HEK293 (cell line): Measurements from ENCODE around the gene TCF7.
A peak's percentile ranks its signal among the peaks of the same experiment; 100 is the strongest.

Experiments used
- CTCF ChIA-PET: fragments of 350-600 bp; formaldehyde crosslinking; extraction: SDS; loops from one replicate; lab custom pipeline; 2021; ENCODE audit warnings: antibody characterized with exemption; lab: Yijun Ruan, JAX
- POLR2A ChIA-PET: fragments of 300-600 bp; formaldehyde crosslinking; extraction: SDS; loops from one replicate; lab custom pipeline; 2020; ENCODE audit warnings: antibody characterized with exemption, inconsistent platforms; lab: Yijun Ruan, JAX
- H3K27ac ChIP-seq: fragments of 200-500 bp; sonication (Bioruptor generic); 2 replicates; pipeline ENCODE4 v1.5.1; 2014; ENCODE audit warnings: low read depth, low read length, control low read depth, inconsistent platforms; ENCODE audit errors: extremely low read depth
- H3K36me3 ChIP-seq, 2 experiments: fragments of 200-500 bp in 1 of 2; sonication (Bioruptor generic) in 1 of 2; 1 replicate in 1 of 2; 2 replicates in 1 of 2; pipeline ENCODE4 v1.5.1; 2014 to 2017; ENCODE audit warnings: inconsistent platforms in 2 of 2, low read length in 2 of 2; ENCODE audit not compliant: control insufficient read depth in 2 of 2, insufficient read depth in 1 of 2
- H3K4me1 ChIP-seq: fragments of 200-500 bp; sonication (Bioruptor generic); 2 replicates; pipeline ENCODE4 v1.5.1; 2014; ENCODE audit warnings: mild to moderate bottlenecking, low read length, inconsistent platforms; ENCODE audit not compliant: control insufficient read depth, insufficient read depth
- H3K4me3 ChIP-seq: 2 replicates; pipeline ENCODE4 v1.5.1; 2011; ENCODE audit warnings: low read depth, mild to moderate bottlenecking, control low read depth, low read length, moderate library complexity
- H3K9me3 ChIP-seq: fragments of 200-500 bp; sonication (Bioruptor generic); 2 replicates; pipeline ENCODE4 v1.5.1; 2014; ENCODE audit warnings: low read depth, low read length, inconsistent platforms; ENCODE audit not compliant: control insufficient read depth, insufficient read depth
- EGR2 ChIP-seq: fragments of 450-650 bp; formaldehyde crosslinking; IDR thresholded peaks from 2 replicates; pipeline ENCODE4 v1.5.1; 2016; ENCODE audit warnings: low read depth, missing biosample characterization, missing genetic modification characterization
- GLIS2 ChIP-seq: fragments of 450-650 bp; formaldehyde crosslinking; IDR thresholded peaks from 2 replicates; pipeline ENCODE4 v1.5.1; 2016; ENCODE audit warnings: missing biosample characterization, missing genetic modification characterization
- HOXA7 ChIP-seq: sonication (generic); formaldehyde crosslinking; IDR thresholded peaks from 2 replicates; pipeline ENCODE4 v1.8.1; 2022; ENCODE audit warnings: missing genetic modification reagents, borderline replicate concordance
- HOXD13 ChIP-seq: sonication (generic); formaldehyde crosslinking; IDR thresholded peaks from 2 replicates; pipeline ENCODE4 v1.8.0; 2022; ENCODE audit warnings: missing genetic modification reagents, borderline replicate concordance
- KLF10 ChIP-seq: fragments of 450-650 bp; IDR thresholded peaks from 2 replicates; pipeline ENCODE4 v1.5.1; 2018; ENCODE audit warnings: missing biosample characterization, mild to moderate bottlenecking, missing genetic modification characterization
- OVOL3 ChIP-seq: fragments of 450-650 bp; formaldehyde crosslinking; IDR thresholded peaks from 2 replicates; pipeline ENCODE4 v1.5.1; 2016; ENCODE audit warnings: missing biosample characterization, missing genetic modification characterization
- PRDM1 ChIP-seq: fragments of 450-650 bp; formaldehyde crosslinking; IDR thresholded peaks from 2 replicates; pipeline ENCODE4; 2016; ENCODE audit warnings: missing biosample characterization, missing genetic modification characterization
- RBAK ChIP-seq: fragments of 450-650 bp; formaldehyde crosslinking; IDR thresholded peaks from 2 replicates; pipeline ENCODE4 v1.5.1; 2016; ENCODE audit warnings: missing biosample characterization, missing genetic modification characterization
- SP2 ChIP-seq: fragments of 450-650 bp; formaldehyde crosslinking; IDR thresholded peaks from 2 replicates; pipeline ENCODE4 v1.5.1; 2016; ENCODE audit warnings: missing biosample characterization, missing genetic modification characterization
- ZEB2 ChIP-seq: fragments of 450-650 bp; formaldehyde crosslinking; IDR thresholded peaks from 2 replicates; pipeline ENCODE4 v1.5.1; 2016; ENCODE audit warnings: missing biosample characterization, missing genetic modification characterization
- ZFP3 ChIP-seq: fragments of 450-650 bp; formaldehyde crosslinking; IDR thresholded peaks from 2 replicates; pipeline ENCODE4 v1.5.1; 2016; ENCODE audit warnings: low read depth, missing biosample characterization, missing genetic modification characterization
- ZFP41 ChIP-seq: fragments of 450-650 bp; formaldehyde crosslinking; IDR thresholded peaks from 2 replicates; pipeline ENCODE4 v1.5.1; 2016; ENCODE audit warnings: missing biosample characterization, missing genetic modification characterization, borderline replicate concordance
- ZFP69B ChIP-seq: fragments of 450-650 bp; formaldehyde crosslinking; IDR thresholded peaks from 2 replicates; pipeline ENCODE4 v1.5.1; 2016; ENCODE audit warnings: missing biosample characterization, missing genetic modification characterization
- ZNF132 ChIP-seq: fragments of 450-650 bp; formaldehyde crosslinking; IDR thresholded peaks from 2 replicates; pipeline ENCODE4 v1.5.1; 2017; ENCODE audit warnings: missing biosample characterization, missing genetic modification characterization, borderline replicate concordance
- ZNF169 ChIP-seq: fragments of 450-650 bp; formaldehyde crosslinking; IDR thresholded peaks from 2 replicates; pipeline ENCODE4 v1.5.1; 2016; ENCODE audit warnings: missing biosample characterization, missing genetic modification characterization
- ZNF202 ChIP-seq: fragments of 450-650 bp; formaldehyde crosslinking; IDR thresholded peaks from 2 replicates; pipeline ENCODE4 v1.5.1; 2016; ENCODE audit warnings: missing biosample characterization, missing genetic modification characterization, borderline replicate concordance
- ZNF24 ChIP-seq: fragments of 450-650 bp; formaldehyde crosslinking; IDR thresholded peaks from 2 replicates; pipeline ENCODE4 v1.5.1; 2016; ENCODE audit warnings: missing biosample characterization, missing genetic modification characterization
- ZNF248 ChIP-seq: fragments of 450-650 bp; formaldehyde crosslinking; IDR thresholded peaks from 2 replicates; pipeline ENCODE4 v1.5.1; 2017; ENCODE audit warnings: missing biosample characterization, missing genetic modification characterization
- ZNF302 ChIP-seq: fragments of 450-650 bp; formaldehyde crosslinking; IDR thresholded peaks from 2 replicates; pipeline ENCODE4 v1.5.1; 2016; ENCODE audit warnings: missing biosample characterization, missing genetic modification characterization, low read depth
- ZNF529 ChIP-seq: fragments of 450-650 bp; formaldehyde crosslinking; IDR thresholded peaks from 2 replicates; pipeline ENCODE4 v1.5.1; 2017; ENCODE audit warnings: missing genetic modification characterization, missing biosample characterization; ENCODE audit not compliant: insufficient replicate concordance
- ZNF548 ChIP-seq: fragments of 450-650 bp; formaldehyde crosslinking; IDR thresholded peaks from 2 replicates; pipeline ENCODE4 v1.5.1; 2016; ENCODE audit warnings: missing biosample characterization, missing genetic modification characterization
- ZNF585B ChIP-seq: fragments of 450-650 bp; formaldehyde crosslinking; IDR thresholded peaks from 2 replicates; pipeline ENCODE4 v1.5.1; 2016; ENCODE audit warnings: missing biosample characterization, missing genetic modification characterization
- ZNF610 ChIP-seq: fragments of 450-650 bp; formaldehyde crosslinking; IDR thresholded peaks from 2 replicates; pipeline ENCODE4 v1.5.1; 2016; ENCODE audit warnings: missing biosample characterization, missing genetic modification characterization, borderline replicate concordance
- ZNF658 ChIP-seq: fragments of 450-650 bp; formaldehyde crosslinking; IDR thresholded peaks from 2 replicates; pipeline ENCODE4; 2016; ENCODE audit warnings: missing biosample characterization, missing genetic modification characterization
- ZNF660 ChIP-seq: fragments of 450-650 bp; IDR thresholded peaks from 2 replicates; pipeline ENCODE4 v1.5.1; 2018; ENCODE audit warnings: missing biosample characterization, mild to moderate bottlenecking, missing genetic modification characterization
- ZNF777 ChIP-seq: fragments of 450-650 bp; formaldehyde crosslinking; IDR thresholded peaks from 2 replicates; pipeline ENCODE4 v1.5.1; 2017; ENCODE audit warnings: missing biosample characterization, missing genetic modification characterization, borderline replicate concordance
- TF ChIP-seq, protein P1 (sequence below): fragments of 450-650 bp; formaldehyde crosslinking; conservative IDR thresholded peaks from 2 replicates; pipeline ENCODE4 v1.5.1; 2016; ENCODE audit warnings: low read depth, missing biosample characterization, missing genetic modification characterization
- TF ChIP-seq, protein P2 (sequence below): fragments of 450-650 bp; formaldehyde crosslinking; IDR thresholded peaks from 2 replicates; pipeline ENCODE4 v1.5.1; 2016; ENCODE audit warnings: missing biosample characterization, missing genetic modification characterization
- TF ChIP-seq, protein P3 (sequence below): fragments of 450-650 bp; formaldehyde crosslinking; IDR thresholded peaks from 2 replicates; pipeline ENCODE4 v1.5.1; 2016; ENCODE audit warnings: missing biosample characterization, missing genetic modification characterization
- TF ChIP-seq, protein P4 (sequence below): fragments of 450-650 bp; formaldehyde crosslinking; IDR thresholded peaks from 2 replicates; pipeline ENCODE4 v1.5.1; 2016; ENCODE audit warnings: missing biosample characterization, missing genetic modification characterization

Gene TCF7

DNA sequence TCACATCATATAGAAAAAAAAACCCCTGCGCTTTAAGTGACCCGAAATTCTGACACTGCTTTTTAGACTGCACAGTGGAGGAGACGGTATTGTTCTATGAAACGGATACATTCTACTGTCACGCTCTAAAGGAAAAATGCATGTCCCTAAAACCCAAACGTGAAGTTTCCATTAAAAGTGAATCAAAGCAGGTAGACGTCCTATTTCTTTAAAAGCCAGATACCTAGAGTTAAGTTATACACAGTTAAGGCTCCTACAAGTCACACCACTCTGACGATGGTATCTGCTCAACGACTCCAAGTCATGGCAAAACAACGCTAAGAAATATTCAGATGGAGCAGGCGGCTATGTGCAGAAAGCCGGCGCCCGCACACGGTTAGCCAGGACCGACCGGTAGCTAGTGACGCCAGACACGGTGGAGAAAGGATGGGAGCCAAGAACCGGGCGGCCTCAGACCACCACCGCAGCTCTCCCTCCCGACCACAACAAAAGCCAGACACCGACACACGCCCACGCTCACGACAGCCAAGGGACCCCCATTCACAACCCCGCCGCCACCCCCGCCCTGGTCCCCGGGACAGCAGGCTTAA, 61.5 kb downstream of the TCF7 start:
- ChIA-PET CTCF (interaction anchor here (0.5 to 0.8 kb wide), 3 partner anchors 11 to 132 kb away, joined by 3 read pairs; no protein-coding TSS in a partner anchor), POLR2A (interaction anchor here (0.5 to 2.1 kb wide), 12 partner anchors 14 to 196 kb away, joined by 3 to 15 read pairs (median 4); partner anchors contain the start of genes PPP2CA and UBE2B)
- Histone ChIP-seq H3K4me1 (peaks cover 10% of the 10 kb centered on the region), H3K9me3 (no peaks in the 10 kb centered on the region), H3K4me3 (peak overlapping the region; percentile 96), H3K27ac (peak overlapping the region; percentile 98), H3K36me3 (peaks cover 15 to 27% of the 10 kb centered on the region in 2 experiments)
- peak; percentile 80 for TF ChIP-seq EGR2 (tag by site-specific recombination)
- TF ChIP-seq ZEB2 (tag by site-specific recombination): no peak
- TF ChIP-seq, protein P1, sequence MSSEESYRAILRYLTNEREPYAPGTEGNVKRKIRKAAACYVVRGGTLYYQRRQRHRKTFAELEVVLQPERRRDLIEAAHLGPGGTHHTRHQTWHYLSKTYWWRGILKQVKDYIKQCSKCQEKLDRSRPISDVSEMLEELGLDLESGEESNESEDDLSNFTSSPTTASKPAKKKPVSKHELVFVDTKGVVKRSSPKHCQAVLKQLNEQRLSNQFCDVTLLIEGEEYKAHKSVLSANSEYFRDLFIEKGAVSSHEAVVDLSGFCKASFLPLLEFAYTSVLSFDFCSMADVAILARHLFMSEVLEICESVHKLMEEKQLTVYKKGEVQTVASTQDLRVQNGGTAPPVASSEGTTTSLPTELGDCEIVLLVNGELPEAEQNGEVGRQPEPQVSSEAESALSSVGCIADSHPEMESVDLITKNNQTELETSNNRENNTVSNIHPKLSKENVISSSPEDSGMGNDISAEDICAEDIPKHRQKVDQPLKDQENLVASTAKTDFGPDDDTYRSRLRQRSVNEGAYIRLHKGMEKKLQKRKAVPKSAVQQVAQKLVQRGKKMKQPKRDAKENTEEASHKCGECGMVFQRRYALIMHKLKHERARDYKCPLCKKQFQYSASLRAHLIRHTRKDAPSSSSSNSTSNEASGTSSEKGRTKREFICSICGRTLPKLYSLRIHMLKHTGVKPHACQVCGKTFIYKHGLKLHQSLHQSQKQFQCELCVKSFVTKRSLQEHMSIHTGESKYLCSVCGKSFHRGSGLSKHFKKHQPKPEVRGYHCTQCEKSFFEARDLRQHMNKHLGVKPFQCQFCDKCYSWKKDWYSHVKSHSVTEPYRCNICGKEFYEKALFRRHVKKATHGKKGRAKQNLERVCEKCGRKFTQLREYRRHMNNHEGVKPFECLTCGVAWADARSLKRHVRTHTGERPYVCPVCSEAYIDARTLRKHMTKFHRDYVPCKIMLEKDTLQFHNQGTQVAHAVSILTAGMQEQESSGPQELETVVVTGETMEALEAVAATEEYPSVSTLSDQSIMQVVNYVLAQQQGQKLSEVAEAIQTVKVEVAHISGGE (tag by site-specific recombination): no peak
- TF ChIP-seq ZNF585B (tag by site-specific recombination): no peak
- TF ChIP-seq ZNF660 (tag by site-specific recombination): no peak
- no peak for TF ChIP-seq OVOL3
- TF ChIP-seq ZFP3 (tag by site-specific recombination): no peak
- TF ChIP-seq ZNF658 (tag by site-specific recombination): no peak
- peak; percentile 74 for TF ChIP-seq GLIS2
- no peak for TF ChIP-seq ZNF610 (tag by site-specific recombination)
- TF ChIP-seq PRDM1 (tag by site-specific recombination): no peak
- no peak for TF ChIP-seq ZNF24 (tag by site-specific recombination)
- no peak for TF ChIP-seq ZNF169 (tag by site-specific recombination)
- TF ChIP-seq, protein P2, sequence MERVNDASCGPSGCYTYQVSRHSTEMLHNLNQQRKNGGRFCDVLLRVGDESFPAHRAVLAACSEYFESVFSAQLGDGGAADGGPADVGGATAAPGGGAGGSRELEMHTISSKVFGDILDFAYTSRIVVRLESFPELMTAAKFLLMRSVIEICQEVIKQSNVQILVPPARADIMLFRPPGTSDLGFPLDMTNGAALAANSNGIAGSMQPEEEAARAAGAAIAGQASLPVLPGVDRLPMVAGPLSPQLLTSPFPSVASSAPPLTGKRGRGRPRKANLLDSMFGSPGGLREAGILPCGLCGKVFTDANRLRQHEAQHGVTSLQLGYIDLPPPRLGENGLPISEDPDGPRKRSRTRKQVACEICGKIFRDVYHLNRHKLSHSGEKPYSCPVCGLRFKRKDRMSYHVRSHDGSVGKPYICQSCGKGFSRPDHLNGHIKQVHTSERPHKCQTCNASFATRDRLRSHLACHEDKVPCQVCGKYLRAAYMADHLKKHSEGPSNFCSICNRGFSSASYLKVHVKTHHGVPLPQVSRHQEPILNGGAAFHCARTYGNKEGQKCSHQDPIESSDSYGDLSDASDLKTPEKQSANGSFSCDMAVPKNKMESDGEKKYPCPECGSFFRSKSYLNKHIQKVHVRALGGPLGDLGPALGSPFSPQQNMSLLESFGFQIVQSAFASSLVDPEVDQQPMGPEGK: 0 out of 2 replicates have a peak, but pooled peaks have one; percentile 69
- TF ChIP-seq RBAK: no peak
- no peak for TF ChIP-seq KLF10 (tag by site-specific recombination)
- TF ChIP-seq ZNF529: no peak
- no peak for TF ChIP-seq ZNF248 (tag by site-specific recombination)
- TF ChIP-seq, protein P3, sequence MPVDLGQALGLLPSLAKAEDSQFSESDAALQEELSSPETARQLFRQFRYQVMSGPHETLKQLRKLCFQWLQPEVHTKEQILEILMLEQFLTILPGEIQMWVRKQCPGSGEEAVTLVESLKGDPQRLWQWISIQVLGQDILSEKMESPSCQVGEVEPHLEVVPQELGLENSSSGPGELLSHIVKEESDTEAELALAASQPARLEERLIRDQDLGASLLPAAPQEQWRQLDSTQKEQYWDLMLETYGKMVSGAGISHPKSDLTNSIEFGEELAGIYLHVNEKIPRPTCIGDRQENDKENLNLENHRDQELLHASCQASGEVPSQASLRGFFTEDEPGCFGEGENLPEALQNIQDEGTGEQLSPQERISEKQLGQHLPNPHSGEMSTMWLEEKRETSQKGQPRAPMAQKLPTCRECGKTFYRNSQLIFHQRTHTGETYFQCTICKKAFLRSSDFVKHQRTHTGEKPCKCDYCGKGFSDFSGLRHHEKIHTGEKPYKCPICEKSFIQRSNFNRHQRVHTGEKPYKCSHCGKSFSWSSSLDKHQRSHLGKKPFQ (tag by site-specific recombination): no peak
- TF ChIP-seq ZNF548: no peak
- TF ChIP-seq ZNF132 (tag by site-specific recombination): no peak
- no peak for TF ChIP-seq ZNF202
- no peak for TF ChIP-seq HOXD13 (CRISPR knock-in tag)
- no peak for TF ChIP-seq SP2 (tag by site-specific recombination)
- no peak for TF ChIP-seq ZNF302
- no peak for TF ChIP-seq ZNF777 (tag by site-specific recombination)
- TF ChIP-seq ZFP41 (tag by site-specific recombination): no peak
- TF ChIP-seq, protein P4, sequence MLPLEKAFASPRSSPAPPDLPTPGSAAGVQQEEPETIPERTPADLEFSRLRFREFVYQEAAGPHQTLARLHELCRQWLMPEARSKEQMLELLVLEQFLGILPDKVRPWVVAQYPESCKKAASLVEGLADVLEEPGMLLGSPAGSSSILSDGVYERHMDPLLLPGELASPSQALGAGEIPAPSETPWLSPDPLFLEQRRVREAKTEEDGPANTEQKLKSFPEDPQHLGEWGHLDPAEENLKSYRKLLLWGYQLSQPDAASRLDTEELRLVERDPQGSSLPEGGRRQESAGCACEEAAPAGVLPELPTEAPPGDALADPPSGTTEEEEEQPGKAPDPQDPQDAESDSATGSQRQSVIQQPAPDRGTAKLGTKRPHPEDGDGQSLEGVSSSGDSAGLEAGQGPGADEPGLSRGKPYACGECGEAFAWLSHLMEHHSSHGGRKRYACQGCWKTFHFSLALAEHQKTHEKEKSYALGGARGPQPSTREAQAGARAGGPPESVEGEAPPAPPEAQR (tag by site-specific recombination): no peak
- no peak for TF ChIP-seq ZFP69B (tag by site-specific recombination)
- no peak for TF ChIP-seq HOXA7
